Endothelial cell of hepatic sinusoid (primary cell): ENCODE measurements around the gene ARHGAP23.

Source experiments
- in situ Hi-C: cut with HindIII; loops from 2 replicates; pipeline ENCODE4 v1.10.0; 2017; ENCODE audit warnings: low sequenced_read_pairs

Gene ARHGAP23

GRCh38 chr17:38421871-38422827 lies 6.1 kb upstream of the ARHGAP23 start:
- in situ Hi-C loops, result no loop called here

- in situ Hi-C loops, result no loop called here
These were observed 3.8 kb upstream of the ARHGAP23 start for GRCh38 chr17:38424297-38424972.

DNA sequence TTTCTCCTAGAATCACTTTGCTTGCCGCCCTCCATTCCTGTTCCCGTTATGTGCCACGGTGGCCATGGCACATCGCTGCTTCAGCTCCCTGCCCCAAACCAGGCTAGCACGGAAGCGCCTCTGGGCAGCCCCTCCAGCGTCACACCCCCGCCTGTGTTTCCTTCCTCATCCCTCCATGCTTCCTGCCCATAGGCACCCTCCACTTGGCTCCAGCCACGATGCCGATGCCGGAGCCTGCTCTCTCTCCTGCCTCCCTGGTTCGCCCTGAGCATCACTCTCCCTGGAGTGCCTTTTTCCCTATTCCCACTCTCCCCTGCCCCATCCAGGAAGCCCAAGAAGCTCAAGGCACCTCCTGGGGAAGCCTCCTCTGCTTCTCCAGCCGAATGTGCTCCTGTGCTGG lies 3.2 kb upstream of the ARHGAP23 start:
- in situ Hi-C loops, result no loop called here

GRCh38 chr17:38425744-38426143 lies 2.5 kb upstream of the ARHGAP23 start:
- in situ Hi-C loops, result no loop called here

- in situ Hi-C loops, result no loop called here
These were observed 1.8 kb upstream of the ARHGAP23 start for GRCh38 chr17:38426441-38426840.

DNA sequence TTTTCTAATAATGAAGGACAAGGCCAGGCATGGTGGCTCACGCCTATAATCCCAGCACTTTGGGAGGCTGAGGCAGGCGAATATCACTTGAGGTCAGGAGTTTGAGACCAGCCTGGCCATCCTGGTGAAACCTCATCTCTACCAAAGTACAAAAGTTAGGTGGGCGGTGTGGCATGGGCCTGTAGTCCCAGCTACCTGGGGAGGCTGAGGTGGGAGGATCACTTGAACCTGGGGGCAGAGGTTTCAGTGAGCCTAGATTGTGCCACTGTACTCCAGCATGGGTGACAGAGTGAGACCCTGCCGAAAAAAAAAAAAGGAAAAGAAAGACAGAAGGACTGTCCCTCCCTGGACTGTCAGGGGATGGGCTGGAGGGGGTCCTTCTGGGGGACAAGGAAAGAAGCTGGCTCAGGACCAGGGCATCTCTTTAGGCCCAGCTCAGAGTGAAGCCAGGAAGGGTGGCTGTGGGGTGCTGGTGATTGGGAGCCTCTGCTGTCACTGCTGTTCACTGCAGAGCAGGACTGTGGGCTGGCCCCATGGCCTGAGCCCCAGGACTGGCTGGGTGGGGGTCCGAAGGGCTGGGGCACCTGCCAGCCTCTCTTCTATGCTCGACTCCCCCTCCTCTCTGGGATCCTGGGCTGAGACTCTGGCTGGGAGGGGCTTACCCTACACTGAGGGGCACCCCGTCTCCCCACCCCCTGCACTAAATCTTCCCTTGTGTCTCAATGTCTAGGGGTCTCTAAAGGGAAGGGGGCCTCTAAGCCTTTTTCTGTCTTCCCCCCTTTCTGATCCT lies 909 bp upstream of the ARHGAP23 start:
- in situ Hi-C loops, result no loop called here

DNA sequence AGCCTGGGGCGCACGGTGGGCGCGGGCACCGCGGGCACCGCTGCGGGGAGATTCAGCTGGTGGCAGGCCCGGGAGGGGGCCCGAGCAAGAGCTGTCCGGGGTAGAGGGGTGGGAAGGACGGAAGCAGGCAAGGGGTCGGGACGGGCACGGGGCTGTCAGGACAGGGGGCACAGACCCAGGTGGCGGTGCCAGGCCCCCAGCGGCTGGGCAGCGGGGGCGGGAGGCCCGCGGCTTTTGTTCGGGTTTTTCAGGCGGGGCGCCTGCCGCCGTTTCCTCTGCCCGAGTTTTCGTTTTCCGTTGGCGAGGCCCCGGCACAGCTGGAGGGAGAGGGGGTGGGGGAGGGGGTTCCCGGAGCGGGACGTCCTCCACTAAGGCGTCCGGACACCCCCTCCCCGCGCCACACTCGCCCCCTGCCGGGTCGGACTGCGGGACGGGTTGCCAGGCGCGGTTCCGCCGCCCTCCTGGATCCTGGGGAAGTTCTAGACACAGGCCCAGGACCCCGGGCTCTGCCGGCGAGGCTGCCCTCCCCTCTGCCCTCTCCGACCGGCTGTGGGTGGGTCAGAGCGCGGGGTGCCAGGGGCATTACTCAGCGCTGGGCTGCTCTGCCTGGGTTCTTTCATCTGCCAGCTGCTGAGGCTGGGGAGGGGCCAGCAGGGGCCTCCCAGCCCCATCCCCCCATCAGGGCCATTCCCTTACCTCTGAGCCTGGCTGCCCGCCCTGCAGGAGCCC lies 543 bp downstream of the ARHGAP23 start:
- in situ Hi-C loops, result no loop called here

DNA sequence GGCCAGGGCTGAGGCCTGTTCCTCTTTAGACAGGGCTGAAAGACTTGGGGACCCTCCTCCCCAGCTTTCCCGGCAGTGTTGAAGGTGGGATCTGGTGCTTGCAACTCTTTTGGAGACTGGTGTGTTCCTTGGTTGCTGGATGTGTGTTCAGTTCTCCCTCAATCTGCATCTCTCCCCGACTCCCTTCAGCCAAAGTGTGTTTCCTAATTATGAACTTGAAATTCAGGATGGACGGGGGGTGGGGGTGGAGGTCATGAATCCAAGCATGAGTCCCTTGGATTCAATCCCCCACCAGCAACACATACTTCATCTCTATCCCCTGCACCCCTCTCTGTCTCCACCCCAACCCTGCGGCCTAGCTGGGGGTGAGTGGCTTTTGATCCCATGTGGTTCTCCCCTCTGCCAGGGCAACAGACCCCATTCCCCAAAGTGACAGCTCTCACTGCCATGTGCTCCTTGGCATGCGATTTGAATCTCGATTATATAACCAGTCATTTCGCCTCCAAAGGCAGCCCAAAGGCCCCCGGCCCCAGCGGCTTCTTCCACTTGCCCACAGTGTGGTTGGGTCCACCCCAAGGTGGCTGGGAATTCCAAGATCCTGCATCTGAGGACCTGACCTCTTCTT lies 1.3 kb downstream of the ARHGAP23 start:
- in situ Hi-C loops, result loop anchor here (10.0 kb wide), 2 partner anchors 75 to 255 kb away; no protein-coding TSS in a partner anchor

- in situ Hi-C loops, result loop anchor here (10.0 kb wide), 2 partner anchors 74 to 254 kb away; no protein-coding TSS in a partner anchor
These were observed 2.1 kb downstream of the ARHGAP23 start for GRCh38 chr17:38430316-38430715.

GRCh38 chr17:38430822-38431221 lies 2.6 kb downstream of the ARHGAP23 start:
- in situ Hi-C loops, result loop anchor here (10.0 kb wide), 2 partner anchors 74 to 254 kb away; no protein-coding TSS in a partner anchor

- in situ Hi-C loops, result loop anchor here (10.0 kb wide), 2 partner anchors 73 to 253 kb away; no protein-coding TSS in a partner anchor
These were observed 3.3 kb downstream of the ARHGAP23 start for GRCh38 chr17:38431346-38432145.

DNA sequence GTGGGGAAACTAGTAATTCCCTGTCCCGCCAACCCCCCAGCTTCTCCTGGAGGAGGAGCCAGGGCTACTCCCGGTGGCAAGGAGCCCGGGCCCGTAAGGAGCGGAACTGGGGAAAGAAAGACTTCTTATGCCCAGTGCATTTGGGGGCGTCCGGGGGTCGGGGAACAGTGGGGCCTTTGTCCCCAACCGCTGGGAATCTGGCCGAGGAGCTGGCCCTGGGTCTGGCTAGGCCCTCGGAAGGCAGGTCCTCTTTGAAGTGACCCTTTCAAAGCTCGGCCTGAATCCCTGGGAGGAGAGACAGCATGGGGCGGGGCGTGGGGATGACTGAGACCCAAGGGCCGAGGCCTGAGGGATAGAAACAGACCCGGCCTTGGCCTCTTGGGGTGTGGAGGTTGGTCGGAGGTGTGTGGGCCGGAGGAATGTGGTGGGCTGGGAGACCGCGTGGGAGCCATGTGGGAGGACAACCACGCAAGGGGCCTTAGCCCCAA lies 6.0 kb downstream of the ARHGAP23 start:
- in situ Hi-C loops, result loop anchor here (10.0 kb wide), 2 partner anchors 71 to 251 kb away; no protein-coding TSS in a partner anchor

GRCh38 chr17:38435795-38436194 lies 7.5 kb downstream of the ARHGAP23 start:
- in situ Hi-C loops, result loop anchor here (10.0 kb wide), 2 partner anchors 69 to 249 kb away; no protein-coding TSS in a partner anchor

GRCh38 chr17:38436386-38436785 lies 8.1 kb downstream of the ARHGAP23 start:
- in situ Hi-C loops, result loop anchor here (10.0 kb wide), 2 partner anchors 68 to 248 kb away; no protein-coding TSS in a partner anchor

- in situ Hi-C loops, result loop anchor here (10.0 kb wide), 2 partner anchors 67 to 247 kb away; no protein-coding TSS in a partner anchor
These were observed 9.0 kb downstream of the ARHGAP23 start for GRCh38 chr17:38437313-38437712.

DNA sequence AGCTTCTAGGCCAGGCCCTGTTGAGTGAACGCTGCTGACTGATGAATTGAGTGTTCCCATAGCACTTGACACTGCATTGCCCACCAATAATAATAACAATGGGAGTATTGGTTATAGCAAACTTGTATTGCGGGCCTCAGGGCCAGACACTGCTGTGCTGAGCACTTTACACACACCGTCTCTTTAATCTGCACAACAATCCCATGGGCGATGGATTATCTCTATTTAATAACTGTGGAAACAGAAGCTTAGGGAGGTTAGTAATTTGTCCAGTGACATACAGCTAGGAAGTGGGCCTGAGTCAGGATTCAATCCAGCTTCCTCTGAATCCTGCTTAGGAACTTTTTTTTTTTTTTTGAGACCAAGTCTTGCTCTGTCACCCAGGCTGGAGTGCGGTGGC lies 11.2 kb downstream of the ARHGAP23 start:
- in situ Hi-C loops, result loop anchor here (10.0 kb wide), 2 partner anchors 65 to 245 kb away; no protein-coding TSS in a partner anchor

DNA sequence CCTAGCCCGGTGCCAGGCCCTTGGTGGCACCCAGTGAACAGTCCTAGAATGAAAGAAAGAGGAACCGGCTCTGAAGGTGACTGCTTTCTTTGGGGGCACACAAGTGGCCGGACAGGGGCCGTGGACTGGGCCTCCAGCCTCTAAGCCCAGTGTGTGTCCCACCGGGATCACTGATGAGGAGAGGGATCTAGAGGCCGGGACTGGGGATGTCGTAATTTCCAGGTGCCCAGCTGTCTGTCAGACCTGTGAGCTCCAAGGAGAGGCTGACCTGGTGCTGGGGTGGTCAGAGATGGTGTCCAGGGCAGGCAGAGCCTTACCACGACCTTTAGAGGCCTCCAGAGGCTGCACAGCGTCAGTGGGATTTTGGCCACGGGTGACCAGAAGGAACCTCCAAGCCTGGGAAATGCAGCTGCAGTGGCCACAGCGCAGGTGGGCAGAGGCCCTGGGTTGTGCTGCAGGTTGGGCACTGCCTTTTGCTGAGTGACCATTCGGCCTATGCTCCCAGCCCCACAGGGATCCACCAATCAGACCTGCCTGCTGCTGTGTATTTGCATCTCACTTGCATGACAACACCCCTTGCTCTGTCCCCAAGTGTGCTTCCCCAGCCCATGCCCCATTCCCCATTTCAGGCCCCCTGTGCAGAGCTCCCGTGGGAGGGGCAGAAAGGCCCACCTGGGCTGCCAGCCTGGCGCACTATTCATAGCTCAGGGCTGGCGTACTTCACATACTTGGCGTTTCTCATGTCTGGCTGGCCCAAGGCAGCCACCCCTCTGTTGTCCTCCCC lies 12.5 kb downstream of the ARHGAP23 start:
- in situ Hi-C loops, result no loop called here
